Stomach smooth muscle (tissue), 2 donors: ENCODE measurements around the gene ERVK3-1.
A peak's percentile ranks its signal among the peaks of the same experiment; 100 is the strongest.
"Not testable (repeated sequence)": the region's sequence is repeated elsewhere in the genome, so short reads cannot be mapped to it uniquely, and the experiment has no call there.

Experiments used
- H3K27ac ChIP-seq: one replicate; pipeline ENCODE4 v1.7.0; 2013; ENCODE audit warnings: mild to moderate bottlenecking, low read length, inconsistent platforms
- H3K27me3 ChIP-seq, 2 donors: one replicate each; pipeline ENCODE4 v1.7.0; 2013; ENCODE audit warnings: low read length in 2 of 2; ENCODE audit not compliant: insufficient read depth in 2 of 2, control insufficient read depth in 1 of 2
- H3K36me3 ChIP-seq, 2 donors: one replicate each; pipeline ENCODE4 v1.7.0; 2013; ENCODE audit warnings: low read length in 2 of 2; ENCODE audit not compliant: control insufficient read depth in 2 of 2, insufficient read depth in 2 of 2
- H3K4me1 ChIP-seq: one replicate; pipeline ENCODE4 v1.7.0; 2013; ENCODE audit warnings: low read length; ENCODE audit not compliant: control insufficient read depth, insufficient read depth
- H3K4me3 ChIP-seq, 2 donors: one replicate each; pipeline ENCODE4 v1.7.0; 2013; ENCODE audit warnings: low read length in 2 of 2
- H3K9ac ChIP-seq, 2 donors: one replicate each; pipeline ENCODE4 v1.7.0; 2013; ENCODE audit warnings: low read length in 2 of 2, mild to moderate bottlenecking in 1 of 2
- H3K9me3 ChIP-seq, 2 donors: one replicate each; pipeline ENCODE4 v1.7.0; 2013; ENCODE audit warnings: low read length in 2 of 2; ENCODE audit not compliant: control insufficient read depth in 2 of 2
- donor health status: healthy.
- donor health status: Pancreatic carcinoma.

ERVK3-1 gene

GRCh38 chr19:58304748-58305064 lies 471 bp upstream of the ERVK3-1 start:
- Histone ChIP-seq H3K9me3 (no peaks in the 10 kb centered on the region), H3K4me3 (peak overlapping the region; percentile 98 to 99), H3K9ac (peak overlapping the region; percentile 68 to 79), H3K4me1 (peaks cover 10% of the 10 kb centered on the region), H3K27ac (peak overlapping the region; percentile 58), H3K36me3 (peaks cover 23 to 28% of the 10 kb centered on the region in 2 donors), H3K27me3 (no peaks in the 10 kb centered on the region)

- peak overlapping the region; percentile 98 to 99 for H3K4me3 ChIP-seq
- peak overlapping the region; percentile 94 to 97 for H3K9ac ChIP-seq
- no peaks in the 10 kb centered on the region for H3K27me3 ChIP-seq
- peaks cover 15% of the 10 kb centered on the region in 2 donors for H3K36me3 ChIP-seq
- peak overlapping the region; percentile 58 for H3K27ac ChIP-seq
- H3K4me1 ChIP-seq: peaks cover 10% of the 10 kb centered on the region
- H3K9me3 ChIP-seq: no peaks in the 10 kb centered on the region
Observed at GRCh38 chr19:58305932-58306323, 751 bp downstream of the ERVK3-1 start.

DNA sequence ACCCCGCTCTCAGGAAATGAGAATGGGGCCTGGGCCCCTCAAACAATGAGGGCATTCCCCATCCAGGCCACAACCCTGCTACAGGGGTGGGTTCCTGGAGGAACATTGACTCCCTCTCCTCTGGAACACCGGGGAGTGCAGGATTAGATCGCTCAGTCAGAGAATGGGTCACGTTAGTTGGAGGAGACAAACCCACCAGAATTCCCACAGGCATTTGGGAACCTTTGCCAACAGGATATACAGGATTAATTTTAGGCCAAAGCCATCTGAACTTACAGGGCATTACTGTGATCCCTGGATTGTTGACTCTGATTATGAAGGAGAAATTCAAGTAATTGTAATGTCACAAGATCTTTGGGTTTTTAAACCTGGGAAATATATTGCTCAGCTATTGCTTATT lies 2.6 kb downstream of the ERVK3-1 start:
- peaks cover 22 to 30% of the 10 kb centered on the region in 2 donors for H3K36me3 ChIP-seq
- H3K9me3 ChIP-seq: no peaks in the 10 kb centered on the region

GRCh38 chr19:58310685-58311084 lies 5.5 kb downstream of the ERVK3-1 start:
- H3K36me3 ChIP-seq: peaks cover 42 to 52% of the 10 kb centered on the region in 2 donors
- not testable (repeated sequence) for H3K4me1 ChIP-seq, H3K27ac ChIP-seq, H3K9ac ChIP-seq, H3K4me3 ChIP-seq, H3K27me3 ChIP-seq, H3K9me3 ChIP-seq

More for the DNA sequence above, 2.6 kb downstream of the ERVK3-1 start:
- Histone ChIP-seq H3K27me3 (no peaks in the 10 kb centered on the region), H3K9ac (no peak overlapping the region), H3K27ac (no peak overlapping the region), H3K4me1 (peaks cover 10% of the 10 kb centered on the region), H3K4me3 (no peak overlapping the region)

DNA sequence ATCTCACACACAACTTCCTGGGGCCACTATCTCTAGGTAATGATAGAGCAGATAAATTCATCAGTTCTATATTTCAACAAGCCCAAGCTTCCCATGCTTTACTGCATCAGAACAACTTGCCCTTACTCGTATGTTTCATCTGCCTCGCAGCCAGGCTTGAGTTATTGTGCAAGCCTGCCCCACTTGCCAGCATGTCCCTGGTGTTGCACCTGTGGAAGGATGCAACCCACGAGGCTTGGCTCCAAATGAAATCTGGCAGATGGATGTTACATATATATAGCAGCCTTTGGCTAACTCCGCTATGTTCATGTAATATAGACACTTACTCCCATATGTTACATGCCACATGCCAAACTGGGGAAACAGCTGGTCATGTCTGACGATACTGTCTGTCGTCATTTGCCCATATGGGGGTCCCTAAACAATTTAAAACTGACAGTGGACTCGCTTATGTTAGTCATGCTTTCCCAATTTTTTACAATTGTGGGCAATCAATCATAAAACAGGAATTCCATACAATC lies 6.2 kb downstream of the ERVK3-1 start:
- H3K27me3 ChIP-seq: no peaks in the 10 kb centered on the region
- H3K4me3 ChIP-seq: no peak overlapping the region
- H3K9ac ChIP-seq: no peak overlapping the region
- H3K4me1 ChIP-seq: peaks cover 3% of the 10 kb centered on the region
- peaks cover 42 to 56% of the 10 kb centered on the region in 2 donors for H3K36me3 ChIP-seq
- no peaks in the 10 kb centered on the region for H3K9me3 ChIP-seq
- no peak overlapping the region for H3K27ac ChIP-seq

DNA sequence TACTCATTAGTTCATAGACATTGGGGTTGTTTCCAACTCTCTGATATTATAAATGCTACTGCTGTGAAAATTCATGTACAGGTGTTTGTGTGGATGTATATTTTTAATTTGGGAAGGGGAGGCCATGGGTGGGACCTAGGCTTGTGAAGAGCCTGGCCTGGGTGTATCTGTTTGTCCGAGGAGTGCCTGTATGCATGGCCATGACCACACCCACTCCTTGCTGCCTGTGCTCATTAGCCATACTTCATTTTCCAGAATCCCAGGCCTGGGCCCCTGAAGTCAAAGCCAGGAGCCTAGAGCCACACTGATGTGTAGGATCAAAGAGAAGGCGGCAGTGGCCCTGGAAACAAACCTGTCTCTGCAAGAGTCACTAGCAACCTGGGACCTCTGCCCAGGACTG lies 10.4 kb downstream of the ERVK3-1 start:
- Histone ChIP-seq H3K4me3 (no peak overlapping the region), H3K27ac (no peak overlapping the region), H3K9ac (no peak overlapping the region), H3K27me3 (no peaks in the 10 kb centered on the region), H3K9me3 (no peaks in the 10 kb centered on the region), H3K36me3 (peaks cover 41 to 44% of the 10 kb centered on the region in 2 donors), H3K4me1 (no peaks in the 10 kb centered on the region)

GRCh38 chr19:58317476-58318072 lies 12.4 kb downstream of the ERVK3-1 start:
- H3K4me1 ChIP-seq: no peaks in the 10 kb centered on the region
- no peak overlapping the region for H3K27ac ChIP-seq
- peaks cover 33% of the 10 kb centered on the region in 2 donors for H3K36me3 ChIP-seq
- H3K9ac ChIP-seq: no peak overlapping the region
- no peaks in the 10 kb centered on the region for H3K9me3 ChIP-seq
- H3K27me3 ChIP-seq: no peaks in the 10 kb centered on the region
- H3K4me3 ChIP-seq: no peak overlapping the region

GRCh38 chr19:58318297-58318696 lies 13.1 kb downstream of the ERVK3-1 start:
- H3K9ac ChIP-seq: no peak overlapping the region
- peaks cover 29% of the 10 kb centered on the region in 2 donors for H3K36me3 ChIP-seq
- H3K9me3 ChIP-seq: no peaks in the 10 kb centered on the region
- H3K4me1 ChIP-seq: no peaks in the 10 kb centered on the region
- no peak overlapping the region for H3K27ac ChIP-seq
- no peaks in the 10 kb centered on the region for H3K27me3 ChIP-seq
- H3K4me3 ChIP-seq: no peak overlapping the region

DNA sequence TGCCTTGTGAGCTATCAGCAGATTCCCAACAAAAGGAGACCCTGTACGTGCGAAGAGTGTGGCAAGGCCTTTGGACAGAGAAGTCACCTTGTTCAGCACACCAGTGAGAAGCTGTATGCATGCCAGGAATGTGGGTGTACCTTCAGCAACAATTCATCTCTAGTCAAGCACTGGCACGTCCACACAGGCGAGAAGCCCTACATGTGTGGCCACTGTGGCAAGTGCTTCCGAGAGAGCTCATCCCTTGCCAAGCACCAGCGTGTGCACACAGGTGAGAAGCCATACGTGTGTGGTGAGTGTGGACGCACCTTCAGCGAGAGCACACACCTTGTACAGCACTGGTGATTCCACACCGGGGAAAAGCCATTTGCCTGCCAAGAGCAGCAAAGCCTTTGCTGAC lies 14.1 kb downstream of the ERVK3-1 start:
- Histone ChIP-seq H3K36me3 (peaks cover 22 to 24% of the 10 kb centered on the region in 2 donors), H3K9me3 (no peaks in the 10 kb centered on the region), H3K27me3 (no peaks in the 10 kb centered on the region), H3K4me3 (no peak overlapping the region), H3K9ac (no peak overlapping the region), H3K27ac (no peak overlapping the region), H3K4me1 (no peaks in the 10 kb centered on the region)

DNA sequence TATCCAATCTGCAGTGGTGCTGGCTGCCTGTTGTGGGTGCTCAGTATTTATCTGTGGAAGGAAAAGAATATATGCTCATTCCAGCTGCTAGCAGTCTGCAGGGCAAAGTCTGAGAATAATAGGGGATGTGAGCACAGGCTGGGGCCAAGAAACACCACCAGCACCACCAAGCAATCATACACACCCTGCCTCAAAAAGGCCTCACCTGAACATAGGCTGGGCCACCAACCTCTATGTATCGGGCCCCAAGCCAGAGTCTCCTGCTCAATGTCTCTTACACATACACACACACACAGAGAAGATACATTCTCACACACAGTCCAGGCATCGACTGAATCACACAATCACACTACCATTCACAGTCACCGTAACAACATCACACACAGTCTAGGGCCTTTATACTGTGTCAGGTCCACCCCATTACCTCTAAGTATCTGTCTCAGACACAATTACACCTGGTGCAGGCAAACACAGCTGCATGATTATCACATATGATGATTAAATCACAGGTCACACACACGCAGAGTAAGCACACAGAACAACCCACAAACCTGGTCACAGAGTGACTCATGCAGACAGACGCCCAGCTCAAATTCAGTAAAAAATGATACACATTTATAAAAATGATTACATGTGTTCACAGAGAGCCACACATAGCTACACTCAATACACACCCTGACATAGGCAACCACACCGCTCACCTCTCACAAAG lies 20.3 kb downstream of the ERVK3-1 start:
- Histone ChIP-seq H3K27me3 (no peaks in the 10 kb centered on the region), H3K36me3 (peaks cover 0 to 8% of the 10 kb centered on the region in 2 donors), H3K4me1 (peaks cover 33% of the 10 kb centered on the region), H3K4me3 (peak overlapping the region; percentile 98 to 100), H3K9me3 (no peaks in the 10 kb centered on the region), H3K27ac (no peak overlapping the region), H3K9ac (peak overlapping the region in 1 of 2 donors; percentile 98)

GRCh38 chr19:58326501-58326913 lies 21.3 kb downstream of the ERVK3-1 start:
- Histone ChIP-seq H3K27me3 (no peaks in the 10 kb centered on the region), H3K4me3 (peak overlapping the region; percentile 98 to 100), H3K4me1 (peaks cover 33% of the 10 kb centered on the region), H3K9ac (peak overlapping the region; percentile 92 to 98), H3K27ac (peak overlapping the region; percentile 86), H3K36me3 (peaks cover 0 to 8% of the 10 kb centered on the region in 2 donors), H3K9me3 (no peaks in the 10 kb centered on the region)
